Endometrial microvascular endothelial cells (primary cell): ENCODE results near the gene CEACAM1. TPM values are rescaled to one million over a fixed set of nuclear protein-coding genes. Genes with fewer than 3 reads are reported as not detected.
"Not testable (repeated sequence)": the region's sequence is repeated elsewhere in the genome, so short reads cannot be mapped to it uniquely, and the experiment has no call there.

Experiments used
- in situ Hi-C: cut with HindIII; loops from 2 replicates; pipeline ENCODE4 v1.10.0; 2017; ENCODE audit warnings: low sequenced_read_pairs, low pct_unique_long_range_greater_than_20kb; ENCODE audit errors: inconsistent ontology term
- total RNA-seq: library from RNA; depleted of rRNA; stranded (reverse); fragments of >200 nt; gene quantifications from one replicate; pipeline ENCODE4 v1.2.3, GENCODE V29; 2015; ENCODE audit errors: inconsistent ontology term

CEACAM1 gene
- total RNA-seq, 1 donor from 2014 or later: 5.9 TPM

- in situ Hi-C loops: no loop called here
These were observed 40.5 kb downstream of the CEACAM1 start for GRCh38 chr19:42487798-42488178.

GRCh38 chr19:42487032-42487797 lies 41.1 kb downstream of the CEACAM1 start:
- in situ Hi-C loops: no loop called here

- in situ Hi-C loops: not testable (repeated sequence)
These were observed 43.2 kb downstream of the CEACAM1 start for GRCh38 chr19:42485036-42485435.

- in situ Hi-C loops: no loop called here
These were observed 47.8 kb downstream of the CEACAM1 start for GRCh38 chr19:42480335-42481095.

GRCh38 chr19:42479736-42480135 lies 48.5 kb downstream of the CEACAM1 start:
- in situ Hi-C loops: no loop called here

GRCh38 chr19:42478765-42479311 lies 49.4 kb downstream of the CEACAM1 start:
- in situ Hi-C loops: no loop called here

GRCh38 chr19:42477933-42478332 lies 50.3 kb downstream of the CEACAM1 start:
- in situ Hi-C loops: no loop called here

GRCh38 chr19:42477117-42477516 lies 51.2 kb downstream of the CEACAM1 start:
- in situ Hi-C loops: no loop called here

- in situ Hi-C loops: no loop called here
These were observed 52.9 kb downstream of the CEACAM1 start for GRCh38 chr19:42475366-42475765.

- in situ Hi-C loops: no loop called here
These were observed 53.5 kb downstream of the CEACAM1 start for GRCh38 chr19:42474743-42475142.

- in situ Hi-C loops: no loop called here
These were observed 54.6 kb downstream of the CEACAM1 start for GRCh38 chr19:42473686-42474085.

- in situ Hi-C loops: no loop called here
These were observed 55.7 kb downstream of the CEACAM1 start for GRCh38 chr19:42472402-42473147.

- in situ Hi-C loops: no loop called here
These were observed 56.6 kb downstream of the CEACAM1 start for GRCh38 chr19:42471554-42472249.

- in situ Hi-C loops: no loop called here
These were observed 58.7 kb downstream of the CEACAM1 start for GRCh38 chr19:42469311-42470235.

GRCh38 chr19:42468273-42468796 lies 59.9 kb downstream of the CEACAM1 start:
- in situ Hi-C loops: no loop called here

GRCh38 chr19:42467183-42467760 lies 61.0 kb downstream of the CEACAM1 start:
- in situ Hi-C loops: no loop called here

GRCh38 chr19:42466521-42467182 lies 61.6 kb downstream of the CEACAM1 start:
- in situ Hi-C loops: no loop called here
